NCI-H460 (cell line): ENCODE data around the gene CERS6. TPM values are rescaled to one million over a fixed set of nuclear protein-coding genes. Genes with fewer than 3 reads are reported as not detected.

Experiments used
- DNase-seq: peaks from one replicate; pipeline ENCODE4 v3.0.0-alpha.2; 2016; ENCODE audit warnings: low read depth; ENCODE audit errors: extremely low read depth
- total RNA-seq: library from RNA; depleted of rRNA; stranded (reverse); fragments of >200 nt; shearing (Covaris generic); gene quantifications from 2 replicates; pipeline ENCODE4 v1.2.3, GENCODE V29; 2014

CERS6 gene
- total RNA-seq, 1 experiment from 2014 or later, result 57.3 TPM

DNA sequence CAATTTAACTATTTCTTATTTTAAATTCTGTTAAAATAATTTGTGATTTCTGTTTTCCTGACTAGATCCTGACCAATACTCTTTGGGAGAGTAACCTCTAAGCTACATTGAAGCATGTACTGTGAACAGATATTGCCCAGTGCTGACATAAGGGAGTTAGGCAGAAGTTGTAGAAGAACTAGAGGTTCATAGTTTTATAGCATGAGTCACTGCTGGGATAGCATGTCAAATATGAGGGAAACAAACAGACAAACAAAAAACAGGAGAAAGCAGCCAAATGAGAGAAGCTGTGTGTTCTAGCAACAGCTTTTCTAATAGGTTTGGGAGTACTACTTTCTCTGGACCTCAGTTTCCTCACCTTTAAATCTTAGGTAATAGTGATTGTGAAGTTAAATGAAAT, 72.4 kb downstream of the CERS6 start:
- no peak for DNase-seq

DNA sequence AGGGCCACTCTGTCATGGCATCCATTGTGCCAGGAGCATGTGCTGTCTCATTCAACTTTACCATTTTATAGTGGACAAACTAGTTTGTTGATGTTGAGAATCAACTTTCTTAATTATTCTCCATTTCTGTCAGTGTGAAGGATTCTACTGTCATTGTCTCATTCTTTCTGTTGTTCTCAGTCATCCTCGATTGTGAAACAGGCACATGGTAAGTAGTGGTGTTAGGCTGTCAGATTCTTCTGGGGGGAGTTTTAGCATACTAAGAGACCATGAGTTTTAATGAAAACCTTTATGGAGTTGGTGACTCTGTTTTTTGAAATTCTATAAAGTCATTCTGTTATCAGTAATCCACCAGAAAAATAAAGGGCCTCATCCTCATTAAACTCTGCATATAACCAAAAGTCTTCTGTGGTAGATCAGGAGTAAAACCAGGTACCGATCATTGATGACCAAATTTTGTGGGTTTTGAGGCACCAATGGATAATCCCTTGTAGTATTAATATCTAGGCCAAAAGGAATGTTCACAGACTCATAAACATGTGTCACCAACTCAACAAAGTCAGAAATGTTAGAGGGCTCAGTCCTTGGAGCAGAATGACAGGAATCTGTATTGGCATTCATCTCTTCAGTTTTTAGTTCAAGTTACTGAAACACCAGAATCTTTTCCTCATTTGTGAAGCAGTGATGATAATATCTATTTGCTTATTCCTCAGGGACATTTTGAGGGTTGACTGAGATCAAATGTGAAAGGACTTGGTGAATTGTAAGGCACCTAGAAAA, 73.2 kb downstream of the CERS6 start:
- no peak for DNase-seq

- DNase-seq, result no peak
Observed at GRCh38 chr2:168529900-168530561, 74.0 kb downstream of the CERS6 start.

DNA sequence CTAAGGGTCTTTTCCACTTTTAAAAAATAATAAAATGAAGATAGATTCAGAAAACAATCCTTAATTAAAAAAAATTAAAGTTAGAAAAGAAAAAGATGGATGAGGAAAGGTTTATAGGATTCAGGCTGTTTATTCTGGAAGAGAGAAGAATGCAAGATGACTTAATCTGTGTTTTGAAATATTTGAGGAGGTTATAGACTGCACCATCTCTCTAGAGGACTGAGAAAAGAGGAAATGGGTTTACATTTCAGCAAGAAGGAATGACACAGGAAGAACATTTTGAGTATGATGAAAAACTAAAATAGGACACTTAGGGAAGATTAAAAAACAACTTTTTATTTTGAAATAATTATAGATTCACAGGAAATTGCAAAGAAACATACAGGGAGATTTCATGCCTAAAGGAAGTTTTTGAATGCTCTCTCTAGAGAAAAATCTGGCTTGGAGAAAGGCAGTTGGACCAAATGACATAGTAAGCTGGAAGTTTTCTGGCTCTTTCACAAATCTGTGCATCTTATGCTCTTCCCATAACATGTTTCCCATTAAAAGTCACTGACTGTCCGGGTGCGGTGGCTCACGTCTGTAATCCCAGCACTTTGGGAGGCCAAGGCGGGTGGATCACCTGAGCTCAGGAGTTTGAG, 75.0 kb downstream of the CERS6 start:
- no peak for DNase-seq

GRCh38 chr2:168534926-168535325, 78.9 kb downstream of the CERS6 start:
- DNase-seq, result no peak

- no peak for DNase-seq
Observed at GRCh38 chr2:168536925-168537466, 80.9 kb downstream of the CERS6 start.

DNA sequence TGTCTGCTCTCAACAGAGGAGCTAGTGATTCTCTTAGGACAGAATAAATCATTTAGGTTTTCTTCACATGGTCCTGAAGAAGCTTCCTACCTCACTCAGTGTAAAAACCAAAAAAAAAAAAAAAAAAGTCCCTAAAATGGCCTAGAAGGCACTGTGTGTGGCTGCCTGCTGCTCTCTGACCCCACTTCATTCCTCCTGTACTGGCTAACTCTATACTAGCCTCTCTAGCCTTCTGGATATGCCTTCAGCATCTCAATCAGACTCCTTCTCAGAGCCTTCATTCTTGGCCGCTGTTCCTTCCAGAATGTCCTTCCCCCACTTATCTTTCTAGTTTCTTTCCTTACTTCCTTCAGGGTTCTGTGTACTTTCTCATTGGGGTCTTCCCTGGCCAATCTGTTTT, 82.1 kb downstream of the CERS6 start:
- no peak for DNase-seq

- DNase-seq, result no peak
Observed at GRCh38 chr2:168538534-168538933, 82.5 kb downstream of the CERS6 start.

- DNase-seq, result no peak
Observed at GRCh38 chr2:168539945-168540344, 83.9 kb downstream of the CERS6 start.

DNA sequence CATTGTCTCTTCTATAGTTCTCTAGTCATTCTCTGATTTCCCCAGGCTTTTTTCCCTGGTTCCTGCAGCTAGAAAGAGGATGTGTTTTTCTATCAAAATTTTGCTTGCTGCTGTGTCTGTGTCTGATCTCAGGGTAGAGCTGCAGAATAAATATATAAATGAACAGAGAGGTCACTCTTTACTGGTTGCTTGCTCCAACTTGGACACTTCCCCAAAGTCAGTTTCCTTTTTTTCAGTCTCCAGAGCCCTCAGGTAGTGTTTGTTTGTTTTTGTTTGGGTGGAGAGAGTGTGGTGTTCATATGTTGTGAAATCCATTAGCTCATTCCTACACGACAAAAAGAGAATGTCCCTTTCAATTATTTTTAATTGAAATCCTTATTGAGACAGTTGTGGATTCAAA, 85.8 kb downstream of the CERS6 start:
- DNase-seq, result no peak

- no peak for DNase-seq
Observed at GRCh38 chr2:168543037-168543436, 87.0 kb downstream of the CERS6 start.

- DNase-seq, result no peak
Observed at GRCh38 chr2:168543935-168544334, 87.9 kb downstream of the CERS6 start.

DNA sequence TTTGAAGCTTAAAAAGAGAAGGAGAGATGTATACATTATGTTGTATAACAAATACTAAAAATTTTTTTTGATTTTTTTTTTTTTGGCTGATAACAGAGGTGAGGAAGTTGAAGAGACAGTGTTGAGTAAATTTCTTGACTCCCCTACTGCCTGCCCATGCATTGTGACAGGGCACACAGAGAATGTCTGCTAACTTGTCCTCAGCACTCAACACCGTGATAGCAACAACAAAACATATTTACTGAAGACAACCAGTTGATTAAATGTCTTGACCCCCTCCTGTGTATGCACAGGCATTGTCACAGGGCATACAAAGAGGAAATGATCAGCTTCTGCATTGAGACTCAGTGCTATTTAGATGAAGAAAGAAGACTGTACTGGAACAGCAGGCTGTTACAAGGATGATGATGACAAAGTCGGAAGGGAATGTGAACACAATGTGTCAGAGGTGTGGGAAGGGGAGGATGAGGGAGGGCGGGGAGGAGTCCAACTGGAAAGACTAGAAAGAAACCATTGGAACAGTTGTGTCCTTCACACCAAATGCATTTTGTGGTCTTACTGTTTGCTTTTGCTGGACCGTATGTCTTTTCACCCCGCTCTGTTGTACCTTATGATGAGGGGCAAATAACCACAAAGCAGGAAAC, 89.5 kb downstream of the CERS6 start:
- DNase-seq, result peak; percentile 58

- DNase-seq, result no peak
Observed at GRCh38 chr2:168550670-168551069, 94.6 kb downstream of the CERS6 start.

DNA sequence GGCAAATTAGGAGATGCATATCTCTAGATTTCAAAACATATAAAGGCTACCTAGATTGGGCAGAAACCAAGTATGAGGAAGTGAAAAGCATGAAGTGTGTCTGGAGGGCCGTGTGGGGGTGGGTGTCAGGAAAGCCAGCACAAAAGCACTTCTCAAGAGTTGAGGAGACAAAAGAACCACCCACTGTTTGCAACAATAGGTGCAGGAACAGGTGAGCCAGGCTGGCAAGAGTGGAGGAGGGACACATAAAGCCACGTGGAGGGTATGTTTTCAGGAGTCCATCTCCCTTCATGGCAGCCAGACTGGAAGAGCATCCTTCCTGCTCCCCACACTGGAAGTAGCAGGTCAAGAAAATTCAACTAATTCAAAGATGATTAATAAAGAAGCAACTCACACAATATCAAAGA, 96.4 kb downstream of the CERS6 start:
- no peak for DNase-seq

- no peak for DNase-seq
Observed at GRCh38 chr2:168555283-168555682, 99.2 kb downstream of the CERS6 start.

- no peak for DNase-seq
Observed at GRCh38 chr2:168559187-168559586, 103.1 kb downstream of the CERS6 start.

- no peak for DNase-seq
Observed at GRCh38 chr2:168560817-168561499, 104.9 kb downstream of the CERS6 start.

- DNase-seq, result no peak
Observed at GRCh38 chr2:168561991-168562390, 105.9 kb downstream of the CERS6 start.

- no peak for DNase-seq
Observed at GRCh38 chr2:168562971-168563370, 106.9 kb downstream of the CERS6 start.
